OCI-LY1 (cell line): ENCODE measurements around the gene TAB2.
A peak's percentile ranks its signal among the peaks of the same experiment; 100 is the strongest.
"Not testable (repeated sequence)": the region's sequence is repeated elsewhere in the genome, so short reads cannot be mapped to it uniquely, and the experiment has no call there.

Experiments
- H2AFZ ChIP-seq: fragments of 200-600 bp; sonication (generic), shearing (Covaris generic); 2 replicates; pipeline ENCODE4 v1.6.0; 2014; ENCODE audit warnings: antibody characterized with exemption, mild to moderate bottlenecking, low read length
- H3F3A ChIP-seq: fragments of 200-600 bp; sonication (generic), shearing (Covaris generic); 2 replicates; pipeline ENCODE4 v1.6.0; 2014; ENCODE audit warnings: mild to moderate bottlenecking, antibody characterized with exemption, low read length, moderate library complexity; ENCODE audit not compliant: insufficient read depth
- H3K27ac ChIP-seq: fragments of 200-600 bp; sonication (generic); 2 replicates; pipeline ENCODE4 v1.5.1; 2014; ENCODE audit warnings: low read length, mixed run types, mild to moderate bottlenecking, low read depth; ENCODE audit not compliant: poor library complexity, severe bottlenecking
- H3K27me3 ChIP-seq: fragments of 200-600 bp; sonication (generic); 2 replicates; pipeline ENCODE4 v1.6.0; 2014; ENCODE audit warnings: antibody characterized with exemption, mild to moderate bottlenecking, low read length, moderate library complexity; ENCODE audit not compliant: insufficient read depth
- H3K36me3 ChIP-seq: fragments of 200-600 bp; sonication (generic); 2 replicates; pipeline ENCODE4 v1.6.1; 2014; ENCODE audit warnings: mild to moderate bottlenecking, antibody characterized with exemption, low read length, moderate library complexity, mixed read lengths; ENCODE audit not compliant: insufficient read depth
- H3K4me1 ChIP-seq: fragments of 200-600 bp; sonication (generic); 2 replicates; pipeline ENCODE4 v1.5.1; 2014; ENCODE audit warnings: mild to moderate bottlenecking, low read length, moderate library complexity; ENCODE audit not compliant: insufficient read depth, severe bottlenecking
- H3K4me2 ChIP-seq: fragments of 200-600 bp; sonication (generic), shearing (Covaris generic); 2 replicates; pipeline ENCODE4 v1.6.1; 2014; ENCODE audit warnings: low read length
- H3K4me3 ChIP-seq: fragments of 200-600 bp; sonication (generic); 2 replicates; pipeline ENCODE4 v1.5.1; 2014; ENCODE audit warnings: low read length, low read depth, mild to moderate bottlenecking, mixed read lengths; ENCODE audit not compliant: poor library complexity, severe bottlenecking
- H3K79me2 ChIP-seq: fragments of 200-600 bp; shearing (Covaris generic); 2 replicates; pipeline ENCODE4 v1.6.1; 2016; ENCODE audit warnings: mixed run types, low read length, mixed read lengths; ENCODE audit not compliant: insufficient read depth
- H3K9ac ChIP-seq: fragments of 200-600 bp; sonication (generic), shearing (Covaris generic); 2 replicates; pipeline ENCODE4 v1.6.1; 2014; ENCODE audit warnings: mild to moderate bottlenecking, low read length, mixed read lengths
- H3K9me2 ChIP-seq: fragments of 200-600 bp; sonication (generic), shearing (Covaris generic); 2 replicates; pipeline ENCODE4 v1.6.1; 2014; ENCODE audit warnings: low read depth, mild to moderate bottlenecking, low read length, mixed read lengths
- H3K9me3 ChIP-seq: fragments of 200-600 bp; shearing (Covaris generic); 2 replicates; pipeline ENCODE4 v1.6.1; 2014; ENCODE audit warnings: low read length, mixed read lengths
- H4K20me1 ChIP-seq: fragments of 200-600 bp; sonication (generic), shearing (Covaris generic); 2 replicates; pipeline ENCODE4 v1.6.0; 2016; ENCODE audit warnings: mild to moderate bottlenecking, low read length; ENCODE audit not compliant: insufficient read depth
- EZH2 ChIP-seq: fragments of 200-600 bp; sonication (generic), shearing (Covaris generic); IDR thresholded peaks from 2 replicates; pipeline ENCODE4 v1.8.0; 2017; ENCODE audit warnings: borderline replicate concordance, mixed run types, mild to moderate bottlenecking, antibody characterized with exemption, low read length, moderate library complexity, mixed read lengths
- TF ChIP-seq, protein P1 (sequence below): fragments of 200-600 bp; sonication (generic), shearing (Covaris generic); IDR thresholded peaks from 2 replicates; pipeline ENCODE4 v1.5.1; 2017; ENCODE audit warnings: mild to moderate bottlenecking, antibody characterized with exemption, low read length, moderate library complexity, mixed read lengths

Gene TAB2

DNA sequence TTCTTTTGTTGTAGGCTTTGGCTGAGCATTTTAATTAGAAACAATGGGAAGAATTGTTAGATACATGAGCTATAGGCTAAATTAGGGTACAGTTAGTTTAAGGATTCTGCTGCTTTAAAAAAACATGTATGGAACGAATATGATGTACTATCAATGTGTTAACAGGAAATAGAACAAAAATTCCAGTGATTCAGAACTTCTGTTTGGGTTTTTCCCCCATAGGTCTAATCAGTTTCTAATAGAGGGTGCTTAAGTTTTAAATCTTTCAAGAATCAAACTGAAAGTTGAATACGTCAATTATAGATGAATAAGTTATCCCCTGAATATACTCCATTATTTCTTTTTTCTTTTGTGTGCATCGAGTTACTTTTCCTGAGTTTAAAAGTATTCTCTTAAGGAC, 1.9 kb downstream of the TAB2 start:
- peak overlapping the region; percentile 92 for H3K9ac ChIP-seq
- no peak for TF ChIP-seq EZH2
- TF ChIP-seq, protein P1, sequence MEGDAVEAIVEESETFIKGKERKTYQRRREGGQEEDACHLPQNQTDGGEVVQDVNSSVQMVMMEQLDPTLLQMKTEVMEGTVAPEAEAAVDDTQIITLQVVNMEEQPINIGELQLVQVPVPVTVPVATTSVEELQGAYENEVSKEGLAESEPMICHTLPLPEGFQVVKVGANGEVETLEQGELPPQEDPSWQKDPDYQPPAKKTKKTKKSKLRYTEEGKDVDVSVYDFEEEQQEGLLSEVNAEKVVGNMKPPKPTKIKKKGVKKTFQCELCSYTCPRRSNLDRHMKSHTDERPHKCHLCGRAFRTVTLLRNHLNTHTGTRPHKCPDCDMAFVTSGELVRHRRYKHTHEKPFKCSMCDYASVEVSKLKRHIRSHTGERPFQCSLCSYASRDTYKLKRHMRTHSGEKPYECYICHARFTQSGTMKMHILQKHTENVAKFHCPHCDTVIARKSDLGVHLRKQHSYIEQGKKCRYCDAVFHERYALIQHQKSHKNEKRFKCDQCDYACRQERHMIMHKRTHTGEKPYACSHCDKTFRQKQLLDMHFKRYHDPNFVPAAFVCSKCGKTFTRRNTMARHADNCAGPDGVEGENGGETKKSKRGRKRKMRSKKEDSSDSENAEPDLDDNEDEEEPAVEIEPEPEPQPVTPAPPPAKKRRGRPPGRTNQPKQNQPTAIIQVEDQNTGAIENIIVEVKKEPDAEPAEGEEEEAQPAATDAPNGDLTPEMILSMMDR, result no peak
- no peaks in the 10 kb centered on the region for H3K36me3 ChIP-seq
- no peak overlapping the region for H2AFZ ChIP-seq
- H3K4me2 ChIP-seq, result peak overlapping the region; percentile 61
- no peaks in the 10 kb centered on the region for H3K9me3 ChIP-seq
- H3F3A ChIP-seq, result no peaks in the 10 kb centered on the region
- no peaks in the 10 kb centered on the region for H3K27me3 ChIP-seq
- H3K4me1 ChIP-seq, result peaks cover 58% of the 10 kb centered on the region
- 0 out of 2 replicates have a peak, but pooled peaks cover 3% of the 10 kb centered on the region for H4K20me1 ChIP-seq
- peaks cover 62% of the 10 kb centered on the region for H3K79me2 ChIP-seq
- peak overlapping the region; percentile 73 for H3K4me3 ChIP-seq
- no peaks in the 10 kb centered on the region for H3K9me2 ChIP-seq
- peak overlapping the region; percentile 32 for H3K27ac ChIP-seq

DNA sequence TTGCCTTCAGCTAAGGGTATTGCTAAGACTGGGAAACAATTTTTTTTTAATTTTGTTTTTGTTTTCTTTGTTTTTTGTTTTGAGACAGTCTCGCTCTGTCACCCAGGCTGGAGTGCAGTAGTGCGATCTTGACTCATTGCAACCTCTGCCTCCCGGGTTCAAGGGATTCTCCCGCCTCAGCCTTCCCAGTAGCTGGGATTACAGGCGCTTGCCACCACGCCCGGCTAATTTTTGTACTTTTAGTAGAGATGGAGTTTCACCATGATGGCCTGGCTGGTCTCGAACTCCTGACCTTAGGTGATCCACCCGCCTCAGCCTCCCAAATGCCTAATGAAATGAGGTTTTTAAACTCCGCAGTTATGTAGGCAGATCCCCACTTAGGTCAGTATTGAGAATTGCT, 2.5 kb downstream of the TAB2 start:
- not testable (repeated sequence) for H2AFZ ChIP-seq, H3K36me3 ChIP-seq, H3K9me2 ChIP-seq, H3K27ac ChIP-seq, H4K20me1 ChIP-seq, H3F3A ChIP-seq, H3K9ac ChIP-seq, H3K27me3 ChIP-seq, H3K9me3 ChIP-seq
- Histone ChIP-seq H3K79me2 (peaks cover 68% of the 10 kb centered on the region), H3K4me1 (peaks cover 58% of the 10 kb centered on the region), H3K4me2 (peak overlapping the region; percentile 61), H3K4me3 (peak overlapping the region; percentile 73)

DNA sequence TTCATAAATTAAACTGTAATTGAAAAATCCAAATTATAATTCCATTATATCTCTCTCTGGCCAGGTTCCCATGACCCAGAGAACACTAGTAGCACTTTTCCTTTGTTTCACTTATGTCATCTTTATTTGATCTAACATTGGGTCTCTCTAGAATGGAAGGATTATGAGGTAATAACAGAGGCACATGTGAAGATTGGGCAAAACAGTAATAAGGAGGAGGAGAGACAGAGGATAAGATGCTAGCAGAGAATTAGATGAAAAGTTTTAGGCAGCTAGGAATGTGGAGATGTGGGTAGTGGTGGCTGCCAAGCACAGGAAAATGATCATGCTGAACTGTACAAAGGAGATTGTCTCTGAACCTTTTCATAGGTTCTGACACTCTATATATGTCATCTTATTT, 3.3 kb downstream of the TAB2 start:
- Histone ChIP-seq H3K4me3 (no peak overlapping the region), H3K27me3 (no peaks in the 10 kb centered on the region), H3K4me1 (peaks cover 58% of the 10 kb centered on the region), H3K9me3 (no peaks in the 10 kb centered on the region), H4K20me1 (0 out of 2 replicates have a peak, but pooled peaks cover 3% of the 10 kb centered on the region), H3K9me2 (no peaks in the 10 kb centered on the region), H3F3A (no peaks in the 10 kb centered on the region), H3K27ac (no peak overlapping the region), H3K9ac (no peak overlapping the region), H3K79me2 (peaks cover 76% of the 10 kb centered on the region), H3K36me3 (0 out of 2 replicates have a peak, but pooled peaks cover 4% of the 10 kb centered on the region), H2AFZ (no peak overlapping the region), H3K4me2 (no peak overlapping the region)
- TF ChIP-seq, protein P1, result no peak
- TF ChIP-seq EZH2, result no peak

DNA sequence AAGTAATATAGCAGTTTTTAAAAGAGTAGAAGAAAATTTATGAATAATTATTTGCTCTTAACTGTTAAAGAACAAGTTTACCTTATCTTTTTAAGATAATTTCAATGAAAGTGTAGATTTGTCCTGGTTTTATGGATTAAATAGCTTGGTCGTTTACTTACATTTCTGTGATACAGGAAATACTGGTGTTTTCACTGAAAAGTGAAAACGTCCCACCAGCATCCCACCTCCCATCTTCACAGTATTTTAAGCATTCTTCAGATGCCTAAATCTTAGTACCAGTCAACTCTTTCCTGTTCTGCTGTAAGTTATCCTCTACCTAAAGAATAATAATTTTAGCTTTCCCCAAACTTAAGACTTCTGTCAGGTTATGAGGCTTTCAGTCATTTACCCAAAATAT, 5.8 kb downstream of the TAB2 start:
- Histone ChIP-seq H3F3A (no peaks in the 10 kb centered on the region), H3K9ac (no peak overlapping the region)
- TF ChIP-seq, protein P1, result no peak
- TF ChIP-seq EZH2, result no peak

More for the DNA sequence above, 5.8 kb downstream of the TAB2 start:
- Histone ChIP-seq H3K27me3 (no peaks in the 10 kb centered on the region), H2AFZ (no peak overlapping the region), H3K9me3 (no peaks in the 10 kb centered on the region), H3K4me2 (no peak overlapping the region; the same call in 1 of the 2 replicates), H3K27ac (no peak overlapping the region), H3K4me3 (no peak overlapping the region), H3K4me1 (peaks cover 51% of the 10 kb centered on the region), H3K9me2 (no peaks in the 10 kb centered on the region), H3K79me2 (peaks cover 100% of the 10 kb centered on the region), H3K36me3 (0 out of 2 replicates have a peak, but pooled peaks cover 4% of the 10 kb centered on the region), H4K20me1 (0 out of 2 replicates have a peak, but pooled peaks cover 3% of the 10 kb centered on the region)
